Nephron progenitor cell (in vitro differentiated cells): ENCODE measurements around the gene IL34.

Experiments used
- DNase-seq: peaks from one replicate; pipeline ENCODE4 v3.0.0; 2021
- H3K27ac Mint-ChIP-seq: 2 replicates; pipeline ENCODE4 v1.8.0; 2021; ENCODE audit warnings: mild to moderate bottlenecking, moderate library complexity, mixed read lengths
- H3K27me3 Mint-ChIP-seq: 2 replicates; pipeline ENCODE4 v1.8.0; 2021; ENCODE audit warnings: mild to moderate bottlenecking, low read depth, mixed read lengths; ENCODE audit not compliant: poor library complexity
- H3K36me3 Mint-ChIP-seq: 2 replicates; pipeline ENCODE4 v1.8.0; 2021; ENCODE audit warnings: low read depth, mixed read lengths
- H3K4me1 Mint-ChIP-seq: 2 replicates; pipeline ENCODE4 v1.8.0; 2021; ENCODE audit warnings: mixed read lengths
- H3K4me3 Mint-ChIP-seq: 2 replicates; pipeline ENCODE4 v1.8.0; 2021; ENCODE audit warnings: mild to moderate bottlenecking, moderate library complexity, mixed read lengths
- H3K9me3 Mint-ChIP-seq: 2 replicates; pipeline ENCODE4 v1.8.0; 2021; ENCODE audit warnings: mild to moderate bottlenecking, moderate library complexity, mixed read lengths
- TF ChIP-seq, protein P1 (sequence below): fragments of 200-600 bp; sonication (generic); IDR thresholded peaks from 2 replicates; pipeline ENCODE4 v1.5.0; 2021; ENCODE audit warnings: antibody characterized with exemption

IL34 gene

DNA sequence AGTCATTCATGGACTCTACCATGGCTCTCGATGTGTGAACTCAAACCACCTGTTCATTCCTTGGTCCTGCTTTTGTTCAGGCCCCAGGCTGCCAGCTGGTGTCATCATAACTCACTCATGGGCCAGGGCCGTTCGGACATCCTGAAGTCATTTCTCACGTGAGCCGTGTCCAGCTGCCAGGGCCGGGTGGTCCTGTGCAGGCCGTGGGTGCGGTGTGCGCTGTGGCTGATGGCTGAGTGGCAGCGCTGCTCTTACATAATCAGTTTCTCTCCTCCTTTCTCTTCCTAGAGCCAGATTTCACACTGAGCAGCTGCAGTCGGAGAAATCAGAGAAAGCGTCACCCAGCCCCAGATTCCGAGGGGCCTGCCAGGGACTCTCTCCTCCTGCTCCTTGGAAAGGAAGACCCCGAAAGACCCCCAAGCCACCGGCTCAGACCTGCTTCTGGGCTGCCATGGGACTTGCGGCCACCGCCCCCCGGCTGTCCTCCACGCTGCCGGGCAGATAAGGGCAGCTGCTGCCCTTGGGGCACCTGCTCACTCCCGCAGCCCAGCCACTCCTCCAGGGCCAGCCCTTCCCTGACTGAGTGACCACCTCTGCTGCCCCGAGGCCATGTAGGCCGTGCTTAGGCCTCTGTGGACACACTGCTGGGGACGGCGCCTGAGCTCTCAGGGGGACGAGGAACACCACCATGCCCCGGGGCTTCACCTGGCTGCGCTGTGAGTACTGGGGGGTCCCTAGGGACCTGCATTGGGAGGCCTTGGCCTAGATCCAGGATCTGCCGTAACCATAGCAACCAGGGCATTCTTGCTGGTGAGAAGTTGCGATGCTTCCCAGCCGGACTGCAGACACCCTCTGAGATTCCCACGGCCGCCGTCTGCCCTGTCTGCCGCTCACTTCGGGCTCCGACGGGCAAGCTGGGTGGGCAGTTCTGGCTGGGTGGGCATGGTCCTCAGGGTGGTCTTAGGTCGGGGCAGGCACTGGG, at the start of gene IL34:
Gene IL34, plus strand, starts transcription at position 300 of the 982 bp plus-strand sequence. Its CDS starts 389 bp downstream, at position 689.
- TF ChIP-seq, protein P1, sequence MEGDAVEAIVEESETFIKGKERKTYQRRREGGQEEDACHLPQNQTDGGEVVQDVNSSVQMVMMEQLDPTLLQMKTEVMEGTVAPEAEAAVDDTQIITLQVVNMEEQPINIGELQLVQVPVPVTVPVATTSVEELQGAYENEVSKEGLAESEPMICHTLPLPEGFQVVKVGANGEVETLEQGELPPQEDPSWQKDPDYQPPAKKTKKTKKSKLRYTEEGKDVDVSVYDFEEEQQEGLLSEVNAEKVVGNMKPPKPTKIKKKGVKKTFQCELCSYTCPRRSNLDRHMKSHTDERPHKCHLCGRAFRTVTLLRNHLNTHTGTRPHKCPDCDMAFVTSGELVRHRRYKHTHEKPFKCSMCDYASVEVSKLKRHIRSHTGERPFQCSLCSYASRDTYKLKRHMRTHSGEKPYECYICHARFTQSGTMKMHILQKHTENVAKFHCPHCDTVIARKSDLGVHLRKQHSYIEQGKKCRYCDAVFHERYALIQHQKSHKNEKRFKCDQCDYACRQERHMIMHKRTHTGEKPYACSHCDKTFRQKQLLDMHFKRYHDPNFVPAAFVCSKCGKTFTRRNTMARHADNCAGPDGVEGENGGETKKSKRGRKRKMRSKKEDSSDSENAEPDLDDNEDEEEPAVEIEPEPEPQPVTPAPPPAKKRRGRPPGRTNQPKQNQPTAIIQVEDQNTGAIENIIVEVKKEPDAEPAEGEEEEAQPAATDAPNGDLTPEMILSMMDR = no peak
- H3K36me3 Mint-ChIP-seq = no peaks in the 10 kb centered on the region

DNA sequence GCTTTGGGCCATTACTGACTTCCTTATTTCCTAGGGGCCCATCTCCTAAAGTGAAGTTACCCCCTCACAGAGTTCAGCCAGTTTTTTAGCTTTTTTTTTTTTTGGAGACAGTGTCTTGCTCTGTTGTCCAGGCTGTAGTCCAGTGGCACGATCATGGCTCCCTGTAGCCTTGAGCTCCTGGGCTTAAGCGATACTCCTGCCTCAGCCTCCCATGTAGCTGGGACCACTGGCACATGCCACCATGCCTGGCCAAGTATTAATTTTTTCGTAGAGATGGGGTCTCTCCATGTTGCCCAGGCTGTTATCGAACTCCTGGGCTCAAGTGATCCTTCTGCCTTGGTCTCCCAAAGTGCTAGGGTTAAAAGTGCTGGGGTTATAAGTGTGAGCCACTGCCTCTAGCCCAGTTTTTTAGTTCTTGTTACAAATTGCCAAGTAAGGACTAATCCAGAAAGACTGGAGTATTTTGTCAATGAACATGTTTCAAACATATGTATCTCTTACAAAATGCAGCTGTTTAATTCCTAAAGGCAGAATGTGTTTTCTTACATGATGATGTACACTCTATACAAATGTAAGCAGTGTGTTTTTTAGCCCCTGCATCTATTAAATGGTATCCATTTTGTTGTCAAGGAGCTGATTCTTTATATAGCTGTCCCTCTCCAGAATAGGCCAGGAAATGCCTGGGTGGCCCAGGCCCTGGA, 49.1 kb upstream of the IL34 start:
- TF ChIP-seq, protein P1 = no peak
- Mint-ChIP-seq H3K36me3 (no peaks in the 10 kb centered on the region), H3K27me3 (peaks cover 26% of the 10 kb centered on the region), H3K9me3 (no peaks in the 10 kb centered on the region), H3K4me1 (no peaks in the 10 kb centered on the region), H3K27ac (no peak overlapping the region), H3K4me3 (no peak overlapping the region)
- no peak for DNase-seq

More for the DNA sequence above, at the start of gene IL34:
- peak; percentile 44 for DNase-seq
- Mint-ChIP-seq H3K4me3 (no peak within 1 kb of the TSS), H3K27me3 (peaks cover 21% of the 10 kb centered on the region), H3K9me3 (peaks cover 15% of the 10 kb centered on the region), H3K4me1 (peaks cover 5% of the 10 kb centered on the region), H3K27ac (no peak within 1 kb of the TSS)

DNA sequence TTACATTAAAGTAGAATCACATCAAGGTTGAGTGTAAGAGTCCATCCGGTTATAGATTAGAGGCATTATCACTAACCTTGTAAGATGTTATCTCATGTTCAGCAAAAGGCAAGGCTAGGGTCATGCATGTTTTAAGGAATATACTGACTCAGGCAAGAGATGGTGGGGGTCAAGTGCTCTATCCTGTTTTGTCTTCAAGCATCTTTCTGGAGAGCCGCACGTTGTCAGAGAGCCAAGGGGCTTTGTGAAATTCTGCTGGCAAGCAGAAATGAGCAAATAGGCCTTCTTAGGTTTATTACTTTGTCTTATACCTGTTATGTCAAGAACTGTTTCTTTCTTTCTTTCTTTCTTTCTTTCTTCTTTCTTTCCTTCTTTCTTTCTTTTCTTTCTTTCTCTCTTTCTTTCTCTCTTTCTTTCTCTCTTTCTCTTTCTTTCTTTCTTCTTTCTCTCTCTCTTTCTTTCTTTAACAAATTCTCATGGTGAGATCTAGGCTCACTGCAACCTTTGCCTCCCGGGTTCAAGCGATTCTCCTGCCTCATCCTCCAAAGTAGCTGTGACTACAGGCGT, 47.3 kb upstream of the IL34 start:
- Mint-ChIP-seq H3K9me3 (no peaks in the 10 kb centered on the region), H3K4me3 (no peak overlapping the region), H3K4me1 (no peaks in the 10 kb centered on the region), H3K27ac (no peak overlapping the region), H3K36me3 (no peaks in the 10 kb centered on the region), H3K27me3 (peaks cover 26% of the 10 kb centered on the region)
- TF ChIP-seq, protein P1 = no peak
- DNase-seq = no peak

DNA sequence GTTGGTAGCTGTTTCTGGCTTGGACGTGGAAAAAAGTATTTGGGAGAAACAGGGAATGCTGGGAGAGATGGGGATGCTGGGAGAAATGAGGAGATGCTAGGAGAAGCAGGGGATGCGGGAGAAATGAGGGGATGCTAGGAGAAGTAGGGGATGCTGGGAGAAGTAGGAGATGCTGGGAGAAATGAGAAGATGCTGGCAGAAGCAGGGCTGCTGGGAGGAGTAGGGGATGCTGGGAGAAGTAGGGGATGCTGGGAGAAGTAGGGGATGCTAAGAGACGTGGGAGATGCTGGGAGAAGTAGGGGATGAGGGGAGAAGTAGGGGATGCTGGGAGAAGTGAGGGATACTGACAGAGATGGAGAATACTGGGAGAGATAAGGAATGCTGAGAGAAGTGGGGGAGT, 45.6 kb upstream of the IL34 start:
- H3K27ac Mint-ChIP-seq = no peak overlapping the region
- H3K4me3 Mint-ChIP-seq = no peak overlapping the region
- TF ChIP-seq, protein P1 = no peak
- no peaks in the 10 kb centered on the region for H3K36me3 Mint-ChIP-seq
- peaks cover 29% of the 10 kb centered on the region for H3K27me3 Mint-ChIP-seq
- no peak for DNase-seq
- no peaks in the 10 kb centered on the region for H3K9me3 Mint-ChIP-seq
- no peaks in the 10 kb centered on the region for H3K4me1 Mint-ChIP-seq

DNA sequence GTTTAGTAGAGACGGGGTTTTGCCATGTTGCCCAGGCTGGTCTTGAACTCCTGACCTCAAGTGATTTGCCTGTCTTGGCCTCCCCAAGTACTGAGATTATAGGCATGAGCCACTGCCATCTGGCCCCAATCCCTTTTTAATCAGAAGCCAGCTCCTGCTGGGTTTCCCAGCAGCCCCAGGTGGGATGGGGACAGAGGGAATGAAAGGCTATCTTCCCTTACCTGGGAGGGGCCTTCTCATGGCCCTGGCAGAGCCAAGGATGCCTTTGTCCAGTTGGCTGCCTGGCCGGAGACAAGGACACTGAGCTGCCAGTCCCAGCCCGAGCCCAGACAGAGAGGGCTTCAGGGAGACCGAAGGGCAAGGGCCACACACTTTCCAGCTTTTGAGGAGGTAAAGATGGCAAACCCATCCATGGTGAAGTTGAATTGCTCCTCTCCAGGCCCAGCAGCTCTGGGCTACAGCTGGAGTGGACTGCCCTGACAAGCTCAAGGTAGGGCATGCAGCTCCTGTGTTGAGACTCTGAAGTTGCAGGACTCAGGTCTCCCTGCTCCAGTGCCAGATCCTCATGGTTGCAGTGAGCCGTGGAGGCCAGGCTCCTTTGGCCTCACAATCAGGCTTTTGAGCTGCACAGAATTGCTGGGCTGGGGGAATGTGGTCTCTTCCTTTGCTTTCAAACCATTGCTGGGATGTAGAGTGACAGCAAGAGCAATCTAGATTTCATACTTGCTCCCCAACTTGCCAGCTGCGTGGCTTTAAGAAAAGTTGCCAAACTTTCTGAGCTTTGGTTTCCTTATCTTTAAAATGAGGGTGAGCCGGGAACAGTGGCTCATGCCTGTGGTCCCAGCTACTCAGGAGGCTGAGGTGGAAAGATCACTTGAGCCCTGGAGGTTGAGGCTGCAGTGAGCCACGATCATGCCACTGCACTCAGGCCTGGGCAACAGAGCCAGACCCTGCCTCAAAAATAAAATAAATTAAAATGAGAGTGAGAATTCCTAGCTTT, 44.5 kb upstream of the IL34 start:
- H3K4me3 Mint-ChIP-seq = no peak overlapping the region
- no peaks in the 10 kb centered on the region for H3K9me3 Mint-ChIP-seq
- no peak overlapping the region for H3K27ac Mint-ChIP-seq
- peaks cover 30% of the 10 kb centered on the region for H3K27me3 Mint-ChIP-seq
- TF ChIP-seq, protein P1 = no peak
- no peak for DNase-seq
- no peaks in the 10 kb centered on the region for H3K36me3 Mint-ChIP-seq
- no peaks in the 10 kb centered on the region for H3K4me1 Mint-ChIP-seq
